CD4-positive, alpha-beta T cell treated with Interleukin-21 for 1 hour (primary cell): ENCODE measurements around the gene MAPK4.

Source experiments
- DNase-seq: peaks from one replicate; pipeline ENCODE4 v3.0.0-alpha.2; 2020

The MAPK4 gene

GRCh38 chr18:50627594-50628532 is 68.0 kb downstream of the MAPK4 start:
- no peak for DNase-seq

DNA sequence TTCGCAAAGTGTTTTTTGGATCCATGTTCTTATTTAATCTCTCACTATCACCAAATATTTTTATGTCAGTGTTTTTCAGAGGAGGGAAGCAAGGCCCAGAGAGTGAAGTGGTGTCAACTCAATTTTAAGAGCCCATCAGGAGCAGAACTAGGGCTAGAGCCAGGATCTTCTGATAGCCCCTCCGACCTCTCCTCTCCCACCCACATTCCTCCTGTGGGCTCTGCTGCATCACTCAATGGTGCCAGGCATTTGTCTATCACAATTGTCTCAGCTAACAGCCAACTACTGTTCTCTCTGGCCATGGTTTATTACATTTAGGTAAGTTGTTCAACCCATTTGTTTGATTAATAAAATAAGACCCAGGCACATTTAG is 68.6 kb downstream of the MAPK4 start:
- no peak for DNase-seq

DNA sequence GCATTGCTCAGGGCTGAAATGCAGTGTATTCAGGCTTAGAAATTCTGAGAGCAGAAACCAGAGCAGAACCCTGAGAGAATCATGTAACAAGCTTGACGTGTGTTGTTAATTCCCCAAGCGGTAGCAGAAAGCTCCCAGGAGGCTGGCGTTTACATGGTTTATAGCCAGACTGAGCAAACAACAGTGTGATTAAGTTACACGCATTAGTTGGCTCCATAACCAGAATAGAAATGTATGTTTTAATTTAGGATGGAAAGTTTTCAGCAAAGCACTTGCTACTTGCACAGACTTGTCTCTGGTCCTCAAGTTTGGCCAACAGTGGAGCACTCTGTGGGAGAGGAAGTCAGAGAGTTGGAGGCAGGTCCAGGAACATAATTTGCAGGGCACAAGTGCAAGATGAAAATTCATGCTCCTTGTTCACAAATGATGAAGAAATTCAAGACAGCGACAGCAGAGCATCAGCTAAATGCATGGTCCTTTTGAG is 69.3 kb downstream of the MAPK4 start:
- no peak for DNase-seq

- no peak for DNase-seq
Observed at GRCh38 chr18:50630895-50631294, 71.0 kb downstream of the MAPK4 start.

DNA sequence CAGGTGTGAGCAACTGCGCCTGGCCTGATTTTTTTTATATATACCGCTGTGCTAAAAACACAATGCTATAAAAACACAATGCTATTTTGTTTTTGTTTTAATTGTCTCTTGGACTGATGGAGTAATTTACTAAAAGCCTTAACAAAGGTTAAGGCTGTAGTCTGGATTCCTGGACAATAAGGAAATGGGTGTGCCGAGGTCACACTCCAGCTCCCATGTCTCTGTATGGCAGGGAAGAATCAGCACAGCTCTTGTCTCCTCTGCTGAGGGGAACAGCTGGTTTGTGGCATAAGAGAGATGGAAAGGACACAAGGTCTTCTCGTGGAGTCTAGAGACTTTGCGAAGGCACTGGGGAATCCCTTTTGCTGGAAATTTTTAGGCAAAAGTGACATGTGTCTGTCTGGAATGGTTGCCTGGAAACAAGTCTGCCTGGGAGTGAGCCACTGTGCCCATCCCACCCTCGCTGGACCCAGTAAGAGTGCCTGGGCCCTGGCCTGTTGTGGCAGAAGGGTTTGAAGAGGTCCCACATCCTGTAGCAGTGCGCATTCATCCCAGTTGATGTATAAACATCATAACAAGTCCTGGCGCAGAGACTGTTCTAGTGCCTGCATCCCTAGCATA is 73.1 kb downstream of the MAPK4 start:
- DNase-seq: no peak

- no peak for DNase-seq
Observed at GRCh38 chr18:50633992-50634391, 74.1 kb downstream of the MAPK4 start.

- no peak for DNase-seq
Observed at GRCh38 chr18:50636366-50637057, 76.6 kb downstream of the MAPK4 start.

- DNase-seq: no peak
Observed at GRCh38 chr18:50638016-50638883, 78.4 kb downstream of the MAPK4 start.

GRCh38 chr18:50638884-50639420 is 79.1 kb downstream of the MAPK4 start:
- no peak for DNase-seq

- no peak for DNase-seq
Observed at GRCh38 chr18:50639711-50640110, 79.8 kb downstream of the MAPK4 start.

DNA sequence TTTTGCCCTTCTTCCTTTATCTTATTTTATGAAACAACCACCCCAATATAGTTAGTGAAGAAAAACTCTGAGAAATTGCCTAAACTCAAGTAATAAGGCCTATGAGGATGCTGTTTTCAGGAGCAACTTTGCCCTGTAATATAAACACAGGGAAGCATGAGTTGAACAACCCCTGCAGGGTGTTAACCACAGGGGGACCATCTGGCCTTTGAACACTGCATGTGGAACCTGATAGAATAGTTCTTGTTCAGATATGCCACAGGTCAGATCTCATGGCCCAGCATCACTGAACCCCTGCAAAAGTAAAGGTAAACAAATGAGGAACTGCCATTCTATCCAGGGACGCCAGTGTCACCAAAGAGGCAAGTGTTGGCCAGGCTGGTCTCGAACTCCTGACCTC is 82.6 kb downstream of the MAPK4 start:
- no peak for DNase-seq

- DNase-seq: no peak
Observed at GRCh38 chr18:50644146-50644545, 84.3 kb downstream of the MAPK4 start.

- no peak for DNase-seq
Observed at GRCh38 chr18:50644807-50645206, 84.9 kb downstream of the MAPK4 start.

DNA sequence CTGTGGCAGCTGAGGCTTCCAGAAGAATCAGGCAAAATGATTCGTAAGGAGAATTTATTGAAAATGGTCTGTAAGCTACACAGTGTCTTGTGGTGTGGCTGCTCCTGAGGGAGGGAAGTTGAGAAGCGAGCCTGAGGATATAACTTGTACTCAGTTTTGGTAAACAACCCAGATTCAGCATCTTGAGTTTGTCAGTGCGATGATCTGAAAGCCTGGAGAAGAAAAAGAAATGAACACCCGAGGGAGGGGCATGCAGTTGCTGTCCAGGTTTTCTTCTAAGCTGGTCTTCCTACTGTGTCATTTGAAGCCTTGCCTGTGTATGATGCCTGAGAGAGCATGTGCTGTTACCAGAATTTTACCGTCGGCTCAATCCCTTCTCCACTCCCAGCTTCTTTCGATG is 87.3 kb downstream of the MAPK4 start:
- DNase-seq: no peak

DNA sequence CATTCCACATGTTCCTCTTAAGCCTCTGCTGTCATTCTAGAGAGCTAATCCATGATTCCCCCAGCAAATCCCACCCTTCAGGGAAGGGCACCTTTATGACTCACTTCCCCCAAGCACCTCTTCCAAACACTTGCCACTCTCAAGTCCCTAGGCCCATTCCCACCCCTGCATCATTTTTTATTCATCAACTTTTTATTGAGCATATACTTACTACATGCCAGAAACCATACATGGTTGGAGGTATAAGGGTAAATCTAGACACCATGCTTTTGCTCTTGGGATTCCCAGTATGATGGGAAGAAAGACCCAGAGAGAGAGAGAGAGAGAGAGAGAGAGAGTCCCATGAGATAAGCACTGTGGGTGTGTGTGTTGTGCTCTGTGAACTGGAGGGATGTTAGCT is 87.9 kb downstream of the MAPK4 start:
- no peak for DNase-seq

- no peak for DNase-seq
Observed at GRCh38 chr18:50649821-50650220, 89.9 kb downstream of the MAPK4 start.

DNA sequence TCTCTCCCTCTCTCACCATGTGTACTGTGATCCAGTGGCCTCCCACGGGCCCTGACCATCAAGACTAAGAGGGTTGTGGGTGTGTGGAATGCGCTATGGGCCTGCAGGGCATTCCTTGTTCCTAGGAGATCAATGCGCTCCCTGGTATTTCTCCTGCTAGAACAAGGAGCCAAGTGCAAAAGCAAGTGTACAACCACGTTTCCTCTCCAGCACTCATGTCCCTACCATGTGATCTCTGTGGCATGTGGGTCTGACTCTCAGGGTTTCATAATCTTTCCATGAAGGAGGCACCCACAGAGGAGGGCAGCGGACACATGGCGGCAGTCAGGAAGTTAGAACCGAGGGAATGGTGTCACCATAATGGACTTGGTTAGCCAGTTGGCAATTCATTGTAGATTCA is 91.4 kb downstream of the MAPK4 start:
- DNase-seq: no peak

GRCh38 chr18:50653402-50654093 is 93.7 kb downstream of the MAPK4 start:
- no peak for DNase-seq

DNA sequence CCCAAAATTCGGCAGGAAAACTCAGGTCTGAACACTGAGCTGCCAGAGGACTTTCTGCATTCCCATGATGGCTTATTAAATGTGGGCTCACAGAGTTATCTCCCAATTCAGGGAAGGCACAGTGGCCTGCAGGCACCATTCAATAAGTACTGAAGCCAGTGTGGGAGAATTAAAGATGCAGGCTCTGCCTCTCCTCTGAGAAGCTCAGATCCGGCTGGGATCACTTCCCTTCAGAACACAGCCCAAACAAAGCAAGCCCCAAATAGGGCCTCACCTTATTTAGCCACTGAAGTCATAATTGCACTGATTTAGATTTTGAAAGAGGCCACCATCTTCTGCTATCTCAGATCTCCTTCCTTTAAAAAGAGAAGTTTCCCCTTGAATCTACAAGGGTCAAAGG is 94.3 kb downstream of the MAPK4 start:
- DNase-seq: no peak

DNA sequence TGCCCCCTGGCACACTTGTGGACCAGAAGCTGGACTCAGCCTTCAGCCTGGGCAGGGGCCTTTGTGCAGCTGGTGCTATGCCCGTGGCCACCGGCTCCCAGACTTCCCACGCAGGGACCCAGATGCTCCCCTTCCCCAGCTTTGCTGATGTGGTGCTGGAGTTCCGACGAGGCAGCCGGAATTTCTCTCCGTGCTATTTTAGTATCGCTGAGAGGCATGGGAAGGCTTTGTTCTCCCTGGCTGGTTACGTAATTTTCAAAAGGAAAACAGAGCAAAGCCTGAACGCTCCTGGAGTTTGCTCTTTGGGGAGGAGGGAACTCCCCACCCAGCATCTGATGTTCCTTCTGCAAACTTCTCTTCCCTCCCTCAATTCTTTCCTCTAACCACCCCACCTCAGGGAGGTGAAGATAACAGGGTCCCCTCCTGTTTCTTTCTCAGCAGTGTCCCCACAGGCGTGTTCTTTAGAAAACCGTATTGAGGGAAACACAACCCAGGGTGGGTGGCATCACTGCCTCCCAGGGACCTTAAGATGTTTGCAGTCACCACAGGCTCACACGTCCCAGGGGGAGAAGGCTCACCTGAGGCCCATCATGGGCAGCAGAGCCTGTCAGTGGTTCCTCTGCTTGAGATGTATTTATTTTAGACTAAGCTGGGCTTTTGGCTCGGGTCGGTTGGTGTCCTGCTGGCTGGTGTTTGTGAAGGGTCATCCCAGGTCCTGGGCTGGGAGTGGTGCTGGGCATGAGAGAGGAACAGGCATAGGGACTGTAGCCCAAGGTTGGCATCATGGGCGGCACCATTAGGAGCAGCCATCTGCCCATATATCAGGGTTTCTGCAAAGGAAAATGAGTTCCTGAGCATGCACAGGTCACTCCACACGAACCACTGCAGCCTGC is 95.0 kb downstream of the MAPK4 start:
- DNase-seq: no peak

DNA sequence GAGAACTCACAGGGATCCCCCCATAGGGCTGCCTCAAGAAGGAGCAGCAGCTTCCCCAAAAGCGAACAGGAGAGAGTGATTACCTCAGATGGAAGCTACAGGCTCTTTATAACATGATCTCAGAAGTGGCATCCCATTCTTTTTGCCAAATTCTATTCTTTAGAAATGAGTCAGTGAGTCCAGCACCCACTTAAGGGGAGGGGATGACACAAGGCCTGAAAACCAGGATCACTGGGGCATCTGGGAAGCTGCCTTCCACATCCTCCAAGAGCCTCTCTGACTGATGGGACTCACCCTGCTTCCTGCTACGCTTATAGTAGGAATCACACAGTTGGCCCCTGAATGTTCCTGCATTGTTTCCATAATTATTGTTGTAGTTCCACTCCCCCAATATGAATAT is 96.5 kb downstream of the MAPK4 start:
- DNase-seq: no peak
